ENCODE results near the gene PCSK6.
"Not testable (repeated sequence)": the region's sequence is repeated elsewhere in the genome, so short reads cannot be mapped to it uniquely, and the experiment has no call there.

PCSK6 gene

DNA sequence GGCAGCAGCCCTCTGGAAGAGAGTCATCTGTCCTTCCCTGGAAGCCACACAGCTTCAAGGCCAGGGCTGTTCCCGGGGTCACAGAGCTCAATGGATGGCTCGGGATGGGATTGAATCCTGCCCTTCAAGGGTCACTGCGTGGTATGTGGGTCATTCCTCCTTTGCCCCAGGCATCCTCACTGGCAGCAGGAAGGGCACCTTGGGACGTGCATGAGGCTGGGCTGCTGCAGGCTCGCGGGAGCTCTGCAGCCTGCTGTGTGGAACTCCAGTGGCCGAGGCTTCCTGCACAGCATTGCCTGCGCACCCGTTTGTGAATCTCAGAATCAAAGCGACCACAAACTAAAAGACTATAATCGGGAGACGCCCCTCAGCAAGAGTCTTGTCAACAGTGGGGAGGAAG lies 60.7 kb downstream of the PCSK6 start:
- no peak for DNase-seq

DNA sequence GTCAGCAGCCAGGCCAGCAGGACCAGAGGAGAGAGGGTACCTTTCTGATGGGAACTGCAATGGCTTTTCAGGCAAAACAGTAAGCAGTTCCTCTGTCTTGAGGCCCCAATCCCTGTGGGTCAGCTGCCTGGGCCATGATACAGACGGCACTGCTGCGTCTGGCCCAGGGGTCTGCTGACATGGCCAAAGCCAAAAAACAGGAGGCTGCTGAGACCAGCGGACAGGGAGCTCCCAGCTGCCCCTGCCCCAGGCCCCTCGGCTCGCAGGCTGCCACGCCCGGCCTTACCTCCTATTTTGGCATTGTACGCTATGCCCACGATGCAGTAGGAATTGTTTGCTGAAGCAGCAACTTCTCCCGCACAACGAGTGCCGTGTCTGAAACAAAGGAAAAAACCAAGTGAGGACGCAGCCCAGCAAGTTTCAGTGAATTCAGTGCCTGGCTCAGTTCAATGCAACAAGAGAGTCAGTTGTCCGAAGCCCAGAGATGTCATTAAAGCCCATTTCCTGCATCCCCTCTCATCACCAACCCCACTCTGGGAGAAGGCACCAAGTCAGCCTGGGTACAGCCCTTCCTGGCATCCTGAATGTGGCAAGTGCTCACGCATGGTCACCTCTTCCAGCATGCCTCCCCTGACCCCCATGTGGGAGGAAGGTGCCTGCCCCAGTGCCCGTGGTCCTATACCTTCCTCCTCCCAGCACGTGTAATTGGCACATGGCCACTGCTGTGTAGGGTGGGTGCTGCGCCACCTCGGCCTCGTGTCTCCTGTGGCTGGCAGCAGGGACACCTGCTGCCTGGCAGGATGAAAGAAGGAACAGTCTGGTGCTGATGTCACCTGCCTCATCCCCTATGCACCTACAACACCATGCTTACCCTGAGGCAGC lies 61.7 kb downstream of the PCSK6 start:
- DNase-seq = no peak

DNA sequence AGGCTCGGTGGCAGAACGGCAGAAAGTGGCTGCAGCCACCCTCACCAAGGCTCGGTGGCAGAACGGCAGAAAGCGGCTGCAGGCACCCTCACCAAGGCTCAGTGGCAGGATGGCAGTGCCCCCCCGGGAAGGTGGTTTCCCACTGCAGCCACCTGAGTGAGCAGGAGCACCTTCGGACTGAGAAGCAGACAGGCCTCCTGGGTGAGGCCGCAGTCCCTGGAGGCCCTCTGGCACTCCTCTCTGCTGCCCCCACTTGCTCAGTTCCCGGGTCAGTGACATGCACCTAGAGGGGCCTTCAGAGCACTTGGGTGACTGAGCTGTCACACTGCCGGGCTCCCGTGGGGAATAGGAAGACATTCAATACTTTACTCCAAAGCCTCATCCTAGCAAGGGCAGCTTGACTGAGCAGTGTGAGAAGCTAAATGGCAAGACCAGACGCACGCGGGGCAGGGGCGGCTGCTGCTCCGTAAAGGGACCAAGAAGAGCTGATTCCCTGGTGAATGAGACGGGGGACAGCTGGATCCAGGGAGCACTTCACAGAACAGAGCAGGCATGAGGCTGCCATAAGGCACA lies 62.7 kb downstream of the PCSK6 start:
- DNase-seq = no peak

DNA sequence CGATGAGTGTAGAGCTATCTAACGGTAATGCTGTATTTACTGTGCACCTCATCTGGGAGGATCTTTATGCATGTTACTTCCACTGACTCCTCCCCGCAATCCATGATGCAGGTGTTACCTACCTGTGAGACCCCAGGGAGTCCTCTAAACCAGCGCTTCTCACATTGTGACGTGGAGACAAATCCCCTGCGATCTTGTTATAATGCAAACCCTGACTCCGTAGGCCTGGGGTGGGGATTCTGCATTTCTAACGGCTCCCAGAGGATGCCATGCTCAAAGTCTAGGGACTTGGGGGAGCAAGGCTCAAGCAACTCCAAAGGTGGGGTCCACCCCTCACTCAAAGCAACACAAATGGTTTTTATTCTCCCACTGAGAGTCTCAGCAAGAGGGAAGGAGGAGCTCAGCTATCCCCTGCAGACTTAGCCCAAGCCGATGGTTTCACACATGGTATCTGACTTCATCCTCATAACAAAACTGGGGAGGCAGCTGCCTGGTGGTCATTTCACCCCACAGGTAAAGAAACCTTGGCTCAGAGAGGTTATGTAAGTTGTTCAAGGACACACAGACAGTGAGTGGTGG lies 63.6 kb downstream of the PCSK6 start:
- no peak for DNase-seq

DNA sequence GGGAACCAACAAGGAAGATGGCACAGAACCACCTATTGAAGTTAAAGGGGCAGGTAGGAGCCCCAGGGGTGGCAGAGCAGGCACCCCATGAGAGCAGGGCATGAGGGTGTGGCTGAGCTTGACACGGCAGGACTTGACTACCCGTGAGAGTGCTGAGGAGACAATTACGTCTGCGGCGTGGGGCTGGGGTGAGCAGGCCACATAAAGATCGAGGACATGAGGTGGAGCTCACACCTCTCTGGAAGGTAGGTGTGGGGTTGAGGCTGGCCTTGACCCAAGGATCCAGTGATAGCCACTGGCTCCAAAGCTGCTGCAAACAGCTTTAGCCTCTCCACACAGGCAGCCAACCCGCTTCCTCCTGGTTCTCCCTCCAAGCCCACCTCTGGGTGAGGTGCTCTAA lies 64.5 kb downstream of the PCSK6 start:
- DNase-seq = no peak

DNA sequence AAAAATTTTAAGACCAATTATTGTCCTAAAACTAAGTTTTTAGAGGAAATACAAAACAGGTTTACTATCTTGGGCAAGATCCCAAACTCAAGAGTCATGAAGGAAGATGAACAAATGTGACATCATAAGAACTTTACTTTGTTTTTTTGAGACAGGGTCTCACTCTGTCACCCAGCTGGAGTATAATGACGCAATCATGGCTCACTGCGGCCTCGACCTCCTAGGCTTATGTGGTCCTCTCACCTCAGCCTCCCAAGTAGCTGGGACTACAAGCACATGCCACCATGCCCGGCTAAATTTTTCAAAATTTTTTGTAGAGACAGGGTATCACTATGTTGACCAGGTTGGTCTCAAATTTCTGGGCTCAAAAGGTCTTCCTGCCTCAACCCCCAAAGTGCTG lies 69.3 kb downstream of the PCSK6 start:
- no peak for DNase-seq

DNA sequence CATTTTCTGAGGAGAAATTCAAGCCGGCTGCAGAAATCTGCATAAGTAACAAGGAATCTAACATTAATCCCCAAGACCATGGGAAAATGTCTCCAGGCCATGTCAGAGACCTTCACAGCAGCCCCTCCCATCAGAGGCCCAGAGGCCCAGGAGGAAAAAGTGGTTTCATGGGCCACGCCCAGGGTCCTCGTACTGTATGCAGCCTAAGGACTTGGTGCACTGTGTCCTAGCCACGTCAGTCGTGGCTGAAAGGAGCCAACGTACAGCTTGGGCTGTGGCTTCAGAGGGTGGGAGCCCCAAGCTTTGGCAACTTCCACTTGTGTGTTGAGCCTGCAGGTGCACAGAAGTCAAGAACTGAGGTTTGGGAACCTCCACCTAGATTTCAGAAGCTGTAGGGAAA lies 73.0 kb downstream of the PCSK6 start:
- not testable (repeated sequence) for DNase-seq

DNA sequence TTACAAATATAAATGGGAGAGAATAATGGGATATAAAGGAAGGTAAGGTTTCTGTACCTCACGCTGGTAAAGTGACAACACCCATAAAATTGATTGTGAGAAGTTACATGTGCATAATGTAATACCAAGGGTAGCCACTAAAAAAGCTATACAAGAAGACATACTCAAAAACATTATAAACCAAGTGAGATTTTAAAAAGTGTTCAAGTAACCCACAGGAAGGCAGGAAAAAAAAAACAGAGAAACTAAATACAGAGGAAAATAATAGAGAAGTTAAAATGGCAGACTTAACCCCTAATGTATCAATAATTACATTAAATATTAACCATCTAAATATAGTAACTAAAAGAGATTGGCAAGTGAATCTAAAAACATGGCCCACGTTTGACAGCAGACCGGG lies 76.3 kb downstream of the PCSK6 start:
- no peak for DNase-seq

DNA sequence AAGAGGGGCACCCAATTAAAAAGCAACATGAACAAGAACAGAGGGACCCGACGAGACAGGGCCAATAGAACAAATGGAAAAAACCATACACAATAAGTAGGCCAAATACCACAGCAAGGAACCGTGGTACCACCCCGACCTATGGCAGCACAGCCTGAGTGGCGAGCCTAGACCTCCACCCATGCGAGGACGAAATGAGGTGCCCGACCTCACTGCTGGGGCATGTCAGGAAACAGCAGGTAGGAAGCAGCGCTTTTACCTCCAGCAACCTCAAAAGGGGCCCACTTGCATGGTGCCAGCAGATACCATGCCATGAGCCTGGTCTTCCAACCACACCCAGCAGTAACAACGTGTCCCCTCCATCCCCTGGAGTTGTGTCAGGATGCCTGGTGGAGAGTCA lies 77.9 kb downstream of the PCSK6 start:
- no peak for DNase-seq

DNA sequence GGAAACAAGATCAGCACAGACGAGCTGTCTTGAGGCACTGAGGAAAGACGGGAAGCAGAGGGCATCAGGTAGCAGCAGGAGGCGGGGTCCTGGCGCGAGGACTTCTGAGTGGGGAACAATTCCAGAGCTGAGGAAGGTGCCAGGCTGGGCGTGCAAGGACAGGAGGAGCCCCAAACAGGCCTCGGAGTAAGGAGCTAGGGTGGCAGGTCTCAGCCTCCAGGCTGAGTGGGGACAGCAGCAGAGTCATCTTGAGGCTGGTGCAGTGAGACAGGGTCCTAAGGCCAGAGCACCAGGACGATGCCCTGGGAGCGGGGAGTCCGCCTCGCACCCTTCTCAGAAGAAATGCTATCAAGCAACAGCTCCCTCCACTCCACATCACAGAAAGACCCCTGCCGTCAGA lies 78.4 kb downstream of the PCSK6 start:
- DNase-seq = no peak

DNA sequence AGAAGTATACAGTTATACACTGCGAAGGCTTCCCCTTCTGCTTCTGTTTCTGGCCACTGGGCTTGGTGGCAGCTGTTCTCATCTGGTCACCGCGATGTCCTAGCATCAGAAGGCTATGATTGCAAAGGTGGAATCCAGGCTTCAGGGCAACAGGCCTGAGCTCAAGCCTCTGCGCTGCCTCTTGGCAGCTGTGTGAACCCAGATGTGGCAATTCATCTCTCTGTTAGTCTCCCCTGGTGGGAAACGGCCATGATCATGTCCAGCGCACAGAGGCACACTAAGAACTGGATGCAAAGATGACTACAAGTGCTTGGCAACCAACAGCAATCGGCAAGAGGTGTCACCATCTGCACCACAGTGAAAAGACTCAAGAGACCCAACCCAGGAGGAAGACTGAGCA lies 78.9 kb downstream of the PCSK6 start:
- DNase-seq = no peak

DNA sequence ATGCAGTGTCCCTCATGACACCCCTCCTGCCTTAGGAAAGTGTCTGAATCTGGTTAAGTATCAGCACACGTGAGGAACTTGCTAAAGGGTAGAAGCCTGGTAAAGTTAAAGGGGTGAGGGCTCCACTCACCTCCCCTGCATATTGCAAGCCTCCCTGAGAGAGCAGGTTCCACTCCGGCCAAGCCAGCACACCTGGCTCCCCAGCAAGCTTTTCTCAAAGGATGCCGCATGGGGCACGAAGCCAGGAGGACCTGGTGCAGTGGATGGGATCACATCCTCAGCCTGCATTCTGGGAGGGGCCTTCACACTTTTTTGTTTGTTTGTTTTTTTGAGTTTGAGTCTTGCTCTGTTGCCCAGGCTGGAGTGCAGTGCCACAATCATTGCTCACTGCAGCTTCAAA lies 79.9 kb downstream of the PCSK6 start:
- no peak for DNase-seq

DNA sequence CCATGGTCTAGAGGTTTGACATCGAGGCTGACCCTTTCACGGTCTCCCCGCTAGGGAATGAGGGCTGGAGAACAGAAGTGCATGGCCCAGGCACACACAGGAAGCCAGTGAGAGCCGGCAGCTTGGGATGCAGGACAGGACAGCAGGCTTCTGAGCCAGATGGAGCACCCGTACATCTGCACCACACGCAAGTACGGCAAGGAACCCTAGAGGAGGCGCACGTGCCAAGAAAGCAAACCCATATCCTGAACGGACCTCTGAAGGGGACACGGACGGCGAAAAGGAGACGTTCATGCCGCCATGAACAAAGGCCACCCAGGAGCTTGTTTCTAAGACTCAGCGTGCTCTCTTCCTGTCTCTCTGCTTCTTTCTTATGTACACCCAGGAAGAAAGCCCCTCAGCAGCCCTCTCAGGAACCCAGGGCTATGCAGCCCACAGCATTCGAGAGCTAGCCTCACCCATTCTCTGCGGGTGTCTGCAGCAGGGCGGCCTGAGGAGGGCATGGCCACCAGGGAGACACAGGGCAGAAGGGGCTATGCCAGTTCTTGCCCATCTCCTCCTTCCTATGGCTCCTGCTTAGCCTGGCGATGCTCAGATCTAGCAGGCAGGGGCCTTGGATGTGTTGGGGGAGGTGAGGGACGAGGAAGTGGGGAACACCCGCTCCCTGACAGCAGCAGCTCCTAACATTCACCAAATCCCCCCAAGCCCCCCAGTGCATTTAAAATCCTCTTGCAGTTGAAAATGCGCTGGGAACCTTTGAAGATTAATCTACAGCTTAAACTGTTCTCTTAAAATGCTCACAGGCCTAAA lies 81.3 kb downstream of the PCSK6 start:
- no peak for DNase-seq

DNA sequence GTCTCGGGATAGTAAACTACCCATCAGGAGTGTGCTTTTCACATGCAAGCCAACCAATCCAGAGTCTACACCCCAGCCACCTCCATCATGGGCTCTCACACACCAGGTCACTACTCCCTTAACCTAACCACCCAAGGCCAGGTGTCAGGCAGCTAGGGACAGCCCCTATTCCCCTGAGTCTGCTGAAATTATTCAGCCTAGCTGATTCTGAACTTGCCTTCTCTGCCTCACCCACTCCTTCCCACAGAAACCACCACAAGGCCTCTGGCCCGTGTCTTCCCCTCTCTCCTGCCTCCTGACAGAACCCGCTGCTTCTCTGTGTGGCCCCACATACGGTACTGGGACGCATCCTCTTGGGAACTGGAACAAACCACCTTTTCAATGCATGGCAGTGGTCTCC lies 82.1 kb downstream of the PCSK6 start:
- no peak for DNase-seq

DNA sequence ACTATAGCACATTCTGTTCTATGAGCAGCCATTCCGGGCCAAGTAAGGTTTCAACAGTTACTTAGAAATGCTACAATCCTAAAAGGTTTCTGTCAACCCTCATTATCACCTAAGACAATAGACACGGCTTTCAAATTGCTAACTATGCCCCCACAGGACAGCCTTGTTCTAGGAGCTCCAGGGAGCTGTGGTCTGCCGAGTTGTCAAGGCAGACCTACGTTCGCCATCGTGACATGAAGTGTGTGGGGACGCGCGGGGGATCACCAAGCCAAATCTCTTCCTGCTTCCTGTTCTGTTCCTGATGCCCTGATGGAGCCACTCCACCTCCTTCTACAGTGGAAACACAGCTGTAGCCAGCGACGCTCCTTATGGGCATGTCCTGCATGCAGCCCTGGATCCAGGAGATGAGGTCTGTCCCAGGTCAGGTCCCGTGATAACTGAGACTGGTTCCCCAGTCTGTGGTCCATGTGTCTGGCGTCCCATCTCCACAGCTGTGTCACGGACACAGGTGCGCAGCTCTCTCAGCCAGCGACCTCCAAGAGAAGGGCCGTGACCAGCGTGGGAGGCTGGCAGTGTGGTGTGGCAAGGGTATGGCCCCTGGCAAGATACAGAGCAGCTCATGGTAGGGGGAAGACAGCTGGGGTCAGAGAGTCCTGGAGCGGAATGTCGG lies 82.8 kb downstream of the PCSK6 start:
- DNase-seq = no peak

DNA sequence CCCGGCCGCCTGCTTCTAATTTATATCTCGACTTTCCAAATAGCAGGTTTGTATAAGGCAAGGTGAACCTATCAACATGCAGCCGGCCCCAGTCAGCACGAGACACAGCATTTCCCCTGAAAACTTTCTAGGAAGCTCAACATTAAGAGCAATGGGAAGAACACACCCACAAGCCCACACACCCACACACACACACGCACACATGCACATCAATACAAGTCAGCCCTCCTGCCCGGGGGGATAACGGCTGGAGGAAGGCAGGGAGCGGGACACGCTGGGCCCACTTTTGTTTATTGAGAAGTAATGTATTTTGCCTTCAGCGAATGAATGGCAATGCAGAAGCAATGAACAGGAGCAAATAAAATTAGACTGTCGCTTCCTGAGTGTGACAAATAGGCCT lies 83.5 kb downstream of the PCSK6 start:
- DNase-seq = no peak

DNA sequence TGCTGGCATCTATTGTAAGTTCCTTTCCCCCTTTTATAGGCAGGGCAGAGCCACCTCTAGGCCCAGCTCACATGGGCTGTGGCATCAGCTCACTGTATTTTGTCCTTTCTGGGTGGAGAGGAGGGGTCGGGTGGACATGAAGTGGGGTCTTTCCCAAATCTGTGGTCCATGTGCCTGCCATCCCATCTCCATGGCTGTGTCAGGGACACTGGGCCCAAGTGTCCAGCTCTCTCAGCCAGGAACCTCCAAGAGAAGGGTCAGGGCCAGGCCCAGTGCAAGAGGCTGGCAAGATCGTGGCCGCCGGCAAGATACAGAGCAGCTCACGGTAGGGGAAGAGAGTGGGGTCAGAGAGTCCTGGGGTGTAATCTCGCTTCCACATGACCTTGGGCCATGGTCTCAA lies 85.3 kb downstream of the PCSK6 start:
- DNase-seq = no peak

DNA sequence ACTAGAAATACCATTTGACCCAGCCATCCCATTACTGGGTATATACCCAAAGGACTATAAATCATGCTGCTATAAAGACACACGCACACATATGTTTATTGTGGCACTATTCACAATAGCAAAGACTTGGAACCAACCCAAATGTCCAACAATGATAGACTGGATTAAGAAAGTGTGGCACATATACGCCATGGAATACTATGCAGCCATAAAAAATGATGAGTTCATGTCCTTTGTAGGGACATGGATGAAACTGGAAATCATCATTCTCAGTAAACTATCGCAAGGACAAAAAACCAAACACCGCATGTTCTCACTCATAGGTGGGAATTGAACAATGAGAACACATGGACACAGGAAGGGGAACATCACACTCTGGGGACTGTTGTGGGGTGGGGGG lies 86.6 kb downstream of the PCSK6 start:
- DNase-seq = not testable (repeated sequence)

DNA sequence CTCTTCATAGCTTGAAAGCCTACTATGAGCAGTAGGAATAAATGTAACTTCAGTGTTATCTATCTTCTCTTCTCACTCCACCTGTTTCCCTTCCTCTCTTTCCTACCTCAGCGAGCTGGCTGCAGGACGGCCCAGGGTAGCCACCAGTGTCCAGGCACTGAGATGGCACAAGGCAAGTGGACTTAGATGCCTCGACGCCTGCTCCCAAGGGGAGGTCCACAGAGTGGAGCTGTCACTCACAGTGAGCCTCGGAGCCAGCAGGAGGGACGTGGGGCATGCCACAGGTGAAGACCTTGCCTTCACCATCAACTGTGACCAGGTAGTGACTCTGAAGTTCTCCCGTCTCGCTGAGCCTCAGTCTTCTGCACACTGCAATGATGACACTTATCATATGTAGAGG lies 88.2 kb downstream of the PCSK6 start:
- no peak for DNase-seq

DNA sequence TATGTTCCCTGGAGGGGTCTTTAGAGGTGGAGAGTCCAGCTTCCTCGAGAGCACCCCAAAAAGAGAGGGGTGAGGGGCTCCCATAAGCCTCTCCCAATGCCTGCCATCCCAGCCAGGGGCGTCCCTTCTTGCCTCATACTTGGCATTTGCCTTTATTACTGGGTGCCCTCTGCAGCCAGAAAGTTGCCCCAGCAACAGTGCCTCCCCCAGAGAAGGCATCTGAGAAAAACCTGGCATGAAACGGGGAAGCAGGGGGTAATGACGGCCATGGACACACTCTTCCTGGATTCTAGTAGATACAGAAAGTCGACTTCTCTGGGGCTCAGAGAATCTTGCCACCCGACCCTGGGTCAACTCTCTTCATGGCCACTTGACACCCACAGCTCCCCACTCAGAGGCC lies 90.1 kb downstream of the PCSK6 start:
- no peak for DNase-seq

DNA sequence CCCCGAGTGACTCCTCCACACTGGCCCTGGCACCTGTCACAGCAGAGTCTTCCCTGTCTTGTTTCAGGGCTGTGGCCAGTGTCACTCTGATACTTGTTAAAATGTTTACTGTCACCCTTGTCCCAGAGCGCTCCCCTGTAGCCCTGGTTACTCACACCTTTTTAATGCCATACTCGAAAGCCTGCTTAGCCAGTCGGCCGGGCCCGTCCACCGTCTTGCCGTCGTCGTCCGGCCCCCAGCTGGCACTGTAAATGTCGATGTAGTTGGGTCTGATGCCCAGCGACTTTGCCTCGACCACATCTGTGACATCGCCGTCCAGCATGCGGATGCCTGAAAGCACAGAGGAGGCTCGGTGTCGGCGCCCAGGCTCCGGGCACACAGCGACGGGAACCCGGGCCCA lies 91.3 kb downstream of the PCSK6 start:
- no peak for DNase-seq

DNA sequence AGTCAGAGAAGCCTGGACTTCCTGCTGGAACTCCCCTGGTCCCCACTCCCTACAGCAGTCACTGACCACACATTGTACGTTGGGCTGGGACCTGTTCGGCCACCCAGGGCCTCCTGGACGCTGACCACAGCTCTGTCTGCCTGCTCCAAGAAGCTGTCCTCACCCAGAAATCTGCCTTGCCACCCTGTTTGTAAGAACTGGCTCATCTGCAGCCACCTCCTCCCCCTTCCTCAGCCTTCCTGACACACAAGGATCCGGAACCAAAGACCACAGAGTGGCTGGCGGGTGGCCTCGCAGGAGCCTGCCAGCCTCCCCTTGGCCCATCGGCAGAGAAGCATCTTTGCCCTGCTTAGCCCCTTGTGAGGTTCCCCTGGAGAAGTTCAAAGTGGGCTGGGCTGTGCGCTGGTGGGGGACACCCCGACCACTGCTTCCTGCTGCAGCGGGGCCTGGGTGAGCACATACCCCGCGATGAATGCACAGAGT lies 91.9 kb downstream of the PCSK6 start:
- no peak for DNase-seq

All from activated T-cell treated with anti-CD3 and anti-CD28 coated beads, Interleukin-2, amount 50 U/mL, for 1 hour (primary cell).